RWPE2 (cell line): Measurements from ENCODE around the gene SNAP47.

ENCODE experiments used
- ATAC-seq: fragments of 200-7000 bp; cut with Tn5 transposase; 3 replicates; pipeline ENCODE4 v1.9.1; 2021; ENCODE audit warnings: low read depth
- DNase-seq: peaks from one replicate; pipeline ENCODE4 v3.0.0-alpha.2; 2020; ENCODE audit warnings: low spot score
- H3K27ac ChIP-seq: fragments of 450-650 bp; 2 replicates; pipeline ENCODE4 v1.5.1; 2017; ENCODE audit warnings: mild to moderate bottlenecking; ENCODE audit not compliant: poor library complexity, severe bottlenecking
- H3K27me3 ChIP-seq: fragments of 250-450 bp; sonication (Bioruptor Pico); 2 replicates; pipeline ENCODE4 v1.5.1; 2021; ENCODE audit warnings: mild to moderate bottlenecking, moderate library complexity; ENCODE audit not compliant: insufficient read depth, poor library complexity, severe bottlenecking
- H3K36me3 ChIP-seq: fragments of 250-450 bp; sonication (Bioruptor Pico); 2 replicates; pipeline ENCODE4 v1.5.1; 2020; ENCODE audit warnings: low read depth, mild to moderate bottlenecking, moderate library complexity
- H3K4me1 ChIP-seq: fragments of 250-450 bp; sonication (Bioruptor Pico); 2 replicates; pipeline ENCODE4 v1.5.1; 2021; ENCODE audit warnings: mild to moderate bottlenecking, moderate library complexity; ENCODE audit not compliant: insufficient read depth, poor library complexity, severe bottlenecking
- H3K4me3 ChIP-seq: fragments of 250-450 bp; sonication (Bioruptor Pico); 2 replicates; pipeline ENCODE4 v1.5.1; 2021; ENCODE audit warnings: mild to moderate bottlenecking, moderate library complexity; ENCODE audit not compliant: severe bottlenecking
- H3K9me3 ChIP-seq: fragments of 250-450 bp; sonication (Bioruptor Pico); 2 replicates; pipeline ENCODE4 v1.5.1; 2021; ENCODE audit warnings: mild to moderate bottlenecking, moderate library complexity; ENCODE audit not compliant: severe bottlenecking
- CTCF ChIP-seq: fragments of 450-650 bp; IDR thresholded peaks from one replicate; pipeline ENCODE4 v1.5.1; 2017; ENCODE audit warnings: mild to moderate bottlenecking, moderate library complexity; ENCODE audit not compliant: poor library complexity, severe bottlenecking

SNAP47 gene

GRCh38 chr1:227824204-227824603 is 89.0 kb downstream of the SNAP47 start:
- no peaks in the 10 kb centered on the region for H3K9me3 ChIP-seq
- no peaks in the 10 kb centered on the region for H3K27me3 ChIP-seq
- no peak overlapping the region for H3K27ac ChIP-seq
- no peak overlapping the region for H3K4me3 ChIP-seq
- TF ChIP-seq CTCF: no peak
- ATAC-seq (no peak), DNase-seq (no peak)
- no peaks in the 10 kb centered on the region for H3K36me3 ChIP-seq
- no peaks in the 10 kb centered on the region for H3K4me1 ChIP-seq

GRCh38 chr1:227828786-227829185 is 93.6 kb downstream of the SNAP47 start:
- H3K4me1 ChIP-seq: no peaks in the 10 kb centered on the region
- ATAC-seq: no peak
- no peak for DNase-seq
- H3K27ac ChIP-seq: no peak overlapping the region
- H3K27me3 ChIP-seq: no peaks in the 10 kb centered on the region
- no peaks in the 10 kb centered on the region for H3K9me3 ChIP-seq
- TF ChIP-seq CTCF: no peak
- no peak overlapping the region for H3K4me3 ChIP-seq
- H3K36me3 ChIP-seq: no peaks in the 10 kb centered on the region
